ENCODE data around the gene CCL24.
"Not testable (repeated sequence)": the region's sequence is repeated elsewhere in the genome, so short reads cannot be mapped to it uniquely, and the experiment has no call there.

The CCL24 gene

GRCh38 chr7:75793676-75794075, 19.9 kb downstream of the CCL24 start:
- TF ChIP-seq JUND (IDR thresholded peaks at IDR 0.05; ENCODE audit: low read depth), result no peak
- DNase-seq (ENCODE audit: low read depth in 1 of 2, low spot score in 1 of 2), result no peak
- in situ Hi-C loops (cut with HindIII; ENCODE audit: low pct_unique_long_range_greater_than_20kb, low sequenced_read_pairs), result no loop called here

- in situ Hi-C loops (cut with HindIII; ENCODE audit: low pct_unique_long_range_greater_than_20kb, low sequenced_read_pairs); DNase-seq (ENCODE audit: low read depth in 1 of 2, low spot score in 1 of 2): not testable (repeated sequence)
Measured at GRCh38 chr7:75792567-75792966, 21.0 kb downstream of the CCL24 start.

GRCh38 chr7:75789361-75789924, 24.2 kb downstream of the CCL24 start:
- DNase-seq (ENCODE audit: low read depth in 1 of 2, low spot score in 1 of 2), result no peak
- TF ChIP-seq JUND (IDR thresholded peaks at IDR 0.05; ENCODE audit: low read depth), result no peak
- in situ Hi-C loops (cut with HindIII; ENCODE audit: low pct_unique_long_range_greater_than_20kb, low sequenced_read_pairs), result no loop called here

- DNase-seq (ENCODE audit: low read depth in 1 of 2, low spot score in 1 of 2); in situ Hi-C loops (cut with HindIII; ENCODE audit: low pct_unique_long_range_greater_than_20kb, low sequenced_read_pairs): not testable (repeated sequence)
Measured at GRCh38 chr7:75788154-75788847, 25.3 kb downstream of the CCL24 start.

- in situ Hi-C loops (cut with HindIII; ENCODE audit: low pct_unique_long_range_greater_than_20kb, low sequenced_read_pairs); DNase-seq (ENCODE audit: low read depth in 1 of 2, low spot score in 1 of 2): not testable (repeated sequence)
Measured at GRCh38 chr7:75783058-75783457, 30.5 kb downstream of the CCL24 start.

GRCh38 chr7:75780647-75781273, 32.8 kb downstream of the CCL24 start:
- in situ Hi-C loops (cut with HindIII; ENCODE audit: low pct_unique_long_range_greater_than_20kb, low sequenced_read_pairs); DNase-seq (ENCODE audit: low read depth in 1 of 2, low spot score in 1 of 2): not testable (repeated sequence)

GRCh38 chr7:75779516-75779915, 34.1 kb downstream of the CCL24 start:
- DNase-seq (ENCODE audit: low read depth in 1 of 2, low spot score in 1 of 2); in situ Hi-C loops (cut with HindIII; ENCODE audit: low pct_unique_long_range_greater_than_20kb, low sequenced_read_pairs): not testable (repeated sequence)

- in situ Hi-C loops (cut with HindIII; ENCODE audit: low pct_unique_long_range_greater_than_20kb, low sequenced_read_pairs); DNase-seq (ENCODE audit: low read depth in 1 of 2, low spot score in 1 of 2): not testable (repeated sequence)
Measured at GRCh38 chr7:75779035-75779434, 34.6 kb downstream of the CCL24 start.

- TF ChIP-seq JUND (IDR thresholded peaks at IDR 0.05; ENCODE audit: low read depth), result no peak
- in situ Hi-C loops (cut with HindIII; ENCODE audit: low pct_unique_long_range_greater_than_20kb, low sequenced_read_pairs), result no loop called here
- no peak for DNase-seq (ENCODE audit: low read depth in 1 of 2, low spot score in 1 of 2)
Measured at GRCh38 chr7:75776295-75776971, 37.2 kb downstream of the CCL24 start.

GRCh38 chr7:75773958-75774357, 39.6 kb downstream of the CCL24 start:
- in situ Hi-C loops (cut with HindIII; ENCODE audit: low pct_unique_long_range_greater_than_20kb, low sequenced_read_pairs); DNase-seq (ENCODE audit: low read depth in 1 of 2, low spot score in 1 of 2): not testable (repeated sequence)

- no peak for DNase-seq (ENCODE audit: low read depth in 1 of 2, low spot score in 1 of 2)
- in situ Hi-C loops (cut with HindIII; ENCODE audit: low pct_unique_long_range_greater_than_20kb, low sequenced_read_pairs), result no loop called here
- TF ChIP-seq JUND (IDR thresholded peaks at IDR 0.05; ENCODE audit: low read depth), result no peak
Measured at GRCh38 chr7:75772081-75773077, 41.2 kb downstream of the CCL24 start, which contains the start of gene CCL26. Gene CCL26, minus strand, starts transcription at chr7:75772211. Its CDS starts 35 bp downstream, at chr7:75772176.

GRCh38 chr7:75771224-75771623, 42.4 kb downstream of the CCL24 start:
- TF ChIP-seq JUND (IDR thresholded peaks at IDR 0.05; ENCODE audit: low read depth), result no peak
- DNase-seq (ENCODE audit: low read depth in 1 of 2, low spot score in 1 of 2), result no peak
- in situ Hi-C loops (cut with HindIII; ENCODE audit: low pct_unique_long_range_greater_than_20kb, low sequenced_read_pairs), result no loop called here

Data from T47D (cell line).